HG03095 (cell line): ENCODE results near the gene ZNF302.
"Not testable (repeated sequence)": the region's sequence is repeated elsewhere in the genome, so short reads cannot be mapped to it uniquely, and the experiment has no call there.

ENCODE experiments used
- ATAC-seq: cut with Tn5 transposase; IDR thresholded peaks from one replicate; pipeline ENCODE4 v1.9.1; 2021; ENCODE audit warnings: moderate library complexity; ENCODE audit not compliant: unreplicated experiment

Gene ZNF302

GRCh38 chr19:34669305-34669704 lies 8.2 kb upstream of the ZNF302 start:
- ATAC-seq = no peak

GRCh38 chr19:34671972-34672371 lies 5.5 kb upstream of the ZNF302 start:
- no peak for ATAC-seq

- ATAC-seq = no peak
Measured at GRCh38 chr19:34673590-34673989, 3.9 kb upstream of the ZNF302 start.

- no peak for ATAC-seq
Measured at GRCh38 chr19:34675250-34675649, 2.2 kb upstream of the ZNF302 start.

- no peak for ATAC-seq
Measured at GRCh38 chr19:34675919-34676318, 1.6 kb upstream of the ZNF302 start.

- peak; percentile 39 for ATAC-seq
Measured at GRCh38 chr19:34676697-34677385, 637 bp upstream of the ZNF302 start, which contains the start of gene SCGB2B2. SCGB2B2 (minus strand) TSS chr19:34677159; CDS start chr19:34594563, 82,596 bp downstream.

GRCh38 chr19:34678085-34678412 lies 571 bp downstream of the ZNF302 start:
- no peak for ATAC-seq

GRCh38 chr19:34678421-34678820 lies 943 bp downstream of the ZNF302 start:
- no peak for ATAC-seq

GRCh38 chr19:34681478-34681877 lies 4.0 kb downstream of the ZNF302 start:
- ATAC-seq = no peak

GRCh38 chr19:34685266-34685665 lies 7.8 kb downstream of the ZNF302 start:
- not testable (repeated sequence) for ATAC-seq

- ATAC-seq = no peak
Measured at GRCh38 chr19:34686455-34686854, 9.0 kb downstream of the ZNF302 start.

- no peak for ATAC-seq
Measured at GRCh38 chr19:34687348-34687747, 9.9 kb downstream of the ZNF302 start.

GRCh38 chr19:34688592-34688991 lies 11.1 kb downstream of the ZNF302 start:
- ATAC-seq = no peak

- no peak for ATAC-seq
Measured at GRCh38 chr19:34690372-34690771, 12.9 kb downstream of the ZNF302 start.

GRCh38 chr19:34692549-34692948 lies 15.1 kb downstream of the ZNF302 start:
- no peak for ATAC-seq

- no peak for ATAC-seq
Measured at GRCh38 chr19:34707661-34708060, 30.2 kb downstream of the ZNF302 start.

- ATAC-seq = no peak
Measured at GRCh38 chr19:34711890-34712289, 34.4 kb downstream of the ZNF302 start.

- ATAC-seq = no peak
Measured at GRCh38 chr19:34712395-34713261, 35.1 kb downstream of the ZNF302 start.

- ATAC-seq = no peak
Measured at GRCh38 chr19:34713262-34713637, 35.8 kb downstream of the ZNF302 start.

- ATAC-seq = no peak
Measured at GRCh38 chr19:34715357-34715756, 37.9 kb downstream of the ZNF302 start.

GRCh38 chr19:34722353-34722752 lies 44.9 kb downstream of the ZNF302 start:
- ATAC-seq = no peak

GRCh38 chr19:34725400-34725799 lies 47.9 kb downstream of the ZNF302 start:
- ATAC-seq = no peak
